ENCODE measurements around the gene ATXN1.

The ATXN1 gene

DNA sequence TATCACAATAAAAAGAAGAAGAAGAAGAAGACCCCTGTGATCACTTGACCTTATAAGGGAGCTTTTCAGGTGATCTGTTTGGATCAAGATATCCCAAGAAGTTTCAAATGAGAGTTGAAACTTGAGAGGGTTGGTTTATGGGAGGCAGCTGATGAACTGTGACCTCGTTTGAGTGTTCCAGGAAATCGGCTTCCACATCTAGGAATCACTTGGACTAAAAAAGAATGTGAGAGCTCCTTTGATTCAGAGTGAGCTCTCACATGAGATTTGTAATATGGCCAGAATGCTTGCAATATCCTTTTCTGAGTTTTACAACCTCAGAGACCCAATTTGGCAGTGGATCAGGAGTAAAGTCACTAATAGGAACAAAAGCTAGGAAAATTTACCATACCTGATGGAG, 228.1 kb downstream of the ATXN1 start:
- Histone ChIP-seq H2AFZ (no peak overlapping the region), H3K27me3 (ENCODE audit: control insufficient read depth, insufficient read depth, low read length) (no peaks in the 10 kb centered on the region), H3K4me3 (ENCODE audit: low read depth, low read length) (no peak overlapping the region), H3K79me2 (no peaks in the 10 kb centered on the region), H3K9me3 (ENCODE audit: control insufficient read depth, low read length) (no peaks in the 10 kb centered on the region), H3K36me3 (ENCODE audit: control insufficient read depth, insufficient read depth, low read length) (no peaks in the 10 kb centered on the region), H3K9ac (no peak overlapping the region), H3K4me1 (no peaks in the 10 kb centered on the region), H3K4me2 (ENCODE audit: low read length) (no peak overlapping the region), H3K27ac (no peak overlapping the region)
- TF ChIP-seq, protein P1, sequence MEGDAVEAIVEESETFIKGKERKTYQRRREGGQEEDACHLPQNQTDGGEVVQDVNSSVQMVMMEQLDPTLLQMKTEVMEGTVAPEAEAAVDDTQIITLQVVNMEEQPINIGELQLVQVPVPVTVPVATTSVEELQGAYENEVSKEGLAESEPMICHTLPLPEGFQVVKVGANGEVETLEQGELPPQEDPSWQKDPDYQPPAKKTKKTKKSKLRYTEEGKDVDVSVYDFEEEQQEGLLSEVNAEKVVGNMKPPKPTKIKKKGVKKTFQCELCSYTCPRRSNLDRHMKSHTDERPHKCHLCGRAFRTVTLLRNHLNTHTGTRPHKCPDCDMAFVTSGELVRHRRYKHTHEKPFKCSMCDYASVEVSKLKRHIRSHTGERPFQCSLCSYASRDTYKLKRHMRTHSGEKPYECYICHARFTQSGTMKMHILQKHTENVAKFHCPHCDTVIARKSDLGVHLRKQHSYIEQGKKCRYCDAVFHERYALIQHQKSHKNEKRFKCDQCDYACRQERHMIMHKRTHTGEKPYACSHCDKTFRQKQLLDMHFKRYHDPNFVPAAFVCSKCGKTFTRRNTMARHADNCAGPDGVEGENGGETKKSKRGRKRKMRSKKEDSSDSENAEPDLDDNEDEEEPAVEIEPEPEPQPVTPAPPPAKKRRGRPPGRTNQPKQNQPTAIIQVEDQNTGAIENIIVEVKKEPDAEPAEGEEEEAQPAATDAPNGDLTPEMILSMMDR (IDR thresholded peaks at IDR 0.05) = no peak

DNA sequence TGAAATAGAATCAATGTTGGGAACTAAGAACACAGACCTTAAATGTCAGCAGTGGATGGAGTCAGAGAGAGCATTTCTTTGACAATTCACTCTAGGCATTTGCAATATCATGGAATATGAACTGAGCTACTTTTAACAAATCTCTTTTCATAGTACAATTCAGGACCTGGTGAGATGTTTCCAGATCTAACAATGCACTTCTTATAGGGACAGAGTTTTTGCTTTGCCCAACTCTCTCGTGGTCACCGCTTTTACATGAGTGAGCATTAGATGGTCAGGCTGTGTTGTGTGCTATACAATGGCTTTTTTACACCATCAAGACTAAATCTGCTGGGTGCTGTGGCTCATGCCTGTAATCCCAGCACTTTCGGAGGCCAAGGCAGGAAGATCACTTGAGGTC, 233.6 kb downstream of the ATXN1 start:
- Histone ChIP-seq H3K4me1 (no peaks in the 10 kb centered on the region), H2AFZ (no peak overlapping the region), H3K9ac (no peak overlapping the region), H3K27ac (no peak overlapping the region), H3K79me2 (no peaks in the 10 kb centered on the region), H3K27me3 (ENCODE audit: control insufficient read depth, insufficient read depth, low read length) (no peaks in the 10 kb centered on the region), H3K9me3 (ENCODE audit: control insufficient read depth, low read length) (no peaks in the 10 kb centered on the region), H3K4me3 (ENCODE audit: low read depth, low read length) (no peak overlapping the region), H3K36me3 (ENCODE audit: control insufficient read depth, insufficient read depth, low read length) (no peaks in the 10 kb centered on the region), H3K4me2 (ENCODE audit: low read length) (no peak overlapping the region)
- TF ChIP-seq, protein P1 (IDR thresholded peaks at IDR 0.05) = no peak

DNA sequence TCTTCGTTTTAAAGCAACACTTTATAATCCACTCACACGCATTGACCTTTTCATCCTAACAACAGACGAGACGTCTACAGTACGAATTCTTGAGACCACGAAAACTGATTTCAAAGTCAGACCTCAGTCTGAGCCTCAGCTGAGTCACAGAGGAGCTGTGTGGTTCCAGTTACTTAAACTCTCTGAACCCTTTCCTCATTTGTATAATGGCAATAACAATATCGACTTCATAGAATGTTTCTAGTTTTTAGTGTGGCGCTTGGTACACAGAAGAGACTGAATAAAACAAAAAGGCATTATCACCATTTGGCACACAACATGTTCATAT, 236.9 kb downstream of the ATXN1 start:
- Histone ChIP-seq H3K4me2 (ENCODE audit: low read length) (no peak overlapping the region), H3K4me1 (no peaks in the 10 kb centered on the region)

DNA sequence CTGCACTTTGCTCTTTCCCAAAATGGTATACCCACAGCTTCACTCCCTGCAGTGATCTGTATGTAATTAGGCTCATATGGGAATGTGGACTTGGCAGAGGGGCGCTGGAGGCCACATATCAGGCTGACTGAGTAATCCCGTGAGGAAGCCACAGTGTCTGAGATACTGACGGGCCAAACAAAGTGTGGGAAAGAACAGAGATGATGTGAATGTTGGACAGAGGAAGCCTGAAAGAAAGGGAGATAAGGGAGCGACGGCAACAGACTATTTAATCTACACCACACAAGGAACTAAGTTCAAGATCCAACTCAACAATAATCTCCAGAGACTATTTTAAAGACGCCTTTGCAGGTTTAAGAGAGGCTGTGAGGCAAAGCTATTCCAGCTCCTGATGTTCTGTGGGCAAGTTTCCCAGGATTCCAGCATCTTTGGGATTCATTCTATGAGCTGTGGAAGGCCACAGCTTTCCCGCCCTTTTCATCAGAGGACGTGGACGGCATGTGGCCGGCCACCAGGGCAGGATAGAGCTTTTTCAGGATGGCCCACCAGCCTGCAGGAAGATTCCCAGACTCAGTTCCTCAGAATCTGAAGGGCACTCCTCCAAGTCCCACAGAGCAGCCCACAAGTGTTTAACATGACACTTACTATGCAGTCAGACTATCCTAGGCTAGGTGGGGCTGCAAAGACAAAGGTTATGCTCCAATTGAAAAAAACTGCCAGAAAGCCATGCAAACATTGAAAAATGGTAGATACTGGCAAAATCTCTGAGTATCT, 237.5 kb downstream of the ATXN1 start:
- Histone ChIP-seq H3K4me2 (ENCODE audit: low read length) (no peak overlapping the region), H3K36me3 (ENCODE audit: control insufficient read depth, insufficient read depth, low read length) (no peaks in the 10 kb centered on the region), H3K79me2 (no peaks in the 10 kb centered on the region), H3K9me3 (ENCODE audit: control insufficient read depth, low read length) (no peaks in the 10 kb centered on the region), H3K9ac (no peak overlapping the region), H3K27me3 (ENCODE audit: control insufficient read depth, insufficient read depth, low read length) (no peaks in the 10 kb centered on the region), H3K4me3 (ENCODE audit: low read depth, low read length) (no peak overlapping the region), H3K4me1 (no peaks in the 10 kb centered on the region), H2AFZ (no peak overlapping the region), H3K27ac (no peak overlapping the region)
- TF ChIP-seq, protein P1 (IDR thresholded peaks at IDR 0.05) = no peak

More for the DNA sequence above, 236.9 kb downstream of the ATXN1 start:
- H3K36me3 ChIP-seq (ENCODE audit: control insufficient read depth, insufficient read depth, low read length) = no peaks in the 10 kb centered on the region
- no peak overlapping the region for H3K27ac ChIP-seq
- H3K27me3 ChIP-seq (ENCODE audit: control insufficient read depth, insufficient read depth, low read length) = no peaks in the 10 kb centered on the region
- H3K79me2 ChIP-seq = no peaks in the 10 kb centered on the region
- no peak overlapping the region for H2AFZ ChIP-seq
- H3K9me3 ChIP-seq (ENCODE audit: control insufficient read depth, low read length) = no peaks in the 10 kb centered on the region
- no peak overlapping the region for H3K9ac ChIP-seq
- no peak overlapping the region for H3K4me3 ChIP-seq (ENCODE audit: low read depth, low read length)
- TF ChIP-seq, protein P1 (IDR thresholded peaks at IDR 0.05) = no peak

- Histone ChIP-seq H3K4me2 (ENCODE audit: low read length) (no peak overlapping the region), H2AFZ (no peak overlapping the region), H3K4me1 (no peaks in the 10 kb centered on the region), H3K79me2 (no peaks in the 10 kb centered on the region), H3K4me3 (ENCODE audit: low read depth, low read length) (no peak overlapping the region), H3K36me3 (ENCODE audit: control insufficient read depth, insufficient read depth, low read length) (no peaks in the 10 kb centered on the region), H3K27ac (no peak overlapping the region), H3K9me3 (ENCODE audit: control insufficient read depth, low read length) (no peaks in the 10 kb centered on the region), H3K27me3 (ENCODE audit: control insufficient read depth, insufficient read depth, low read length) (no peaks in the 10 kb centered on the region), H3K9ac (no peak overlapping the region)
- TF ChIP-seq, protein P1 (IDR thresholded peaks at IDR 0.05) = no peak
These were observed 238.3 kb downstream of the ATXN1 start for GRCh38 chr6:16522937-16523336.
